ENCODE data around the gene FAU.

DNA sequence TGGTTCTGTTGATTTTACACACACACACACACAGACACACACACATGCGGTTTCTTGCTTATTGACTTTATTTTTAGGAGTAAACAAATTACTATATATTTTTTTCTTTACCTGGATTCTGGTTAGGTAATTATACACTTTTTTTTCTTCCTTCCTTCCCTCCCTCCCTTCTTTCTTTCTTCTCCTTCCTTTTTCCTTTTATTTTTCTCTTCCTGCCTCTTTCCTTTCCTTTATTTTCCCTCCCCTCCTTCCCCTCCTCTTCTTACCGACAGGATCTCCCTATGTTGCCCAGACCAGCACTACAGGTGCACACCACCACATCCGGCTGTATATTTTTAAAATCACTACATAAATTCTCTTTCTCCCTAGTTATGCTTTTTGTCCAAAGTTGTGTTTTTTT lies 45.0 kb upstream of the FAU start:
- TF ChIP-seq, protein P1, sequence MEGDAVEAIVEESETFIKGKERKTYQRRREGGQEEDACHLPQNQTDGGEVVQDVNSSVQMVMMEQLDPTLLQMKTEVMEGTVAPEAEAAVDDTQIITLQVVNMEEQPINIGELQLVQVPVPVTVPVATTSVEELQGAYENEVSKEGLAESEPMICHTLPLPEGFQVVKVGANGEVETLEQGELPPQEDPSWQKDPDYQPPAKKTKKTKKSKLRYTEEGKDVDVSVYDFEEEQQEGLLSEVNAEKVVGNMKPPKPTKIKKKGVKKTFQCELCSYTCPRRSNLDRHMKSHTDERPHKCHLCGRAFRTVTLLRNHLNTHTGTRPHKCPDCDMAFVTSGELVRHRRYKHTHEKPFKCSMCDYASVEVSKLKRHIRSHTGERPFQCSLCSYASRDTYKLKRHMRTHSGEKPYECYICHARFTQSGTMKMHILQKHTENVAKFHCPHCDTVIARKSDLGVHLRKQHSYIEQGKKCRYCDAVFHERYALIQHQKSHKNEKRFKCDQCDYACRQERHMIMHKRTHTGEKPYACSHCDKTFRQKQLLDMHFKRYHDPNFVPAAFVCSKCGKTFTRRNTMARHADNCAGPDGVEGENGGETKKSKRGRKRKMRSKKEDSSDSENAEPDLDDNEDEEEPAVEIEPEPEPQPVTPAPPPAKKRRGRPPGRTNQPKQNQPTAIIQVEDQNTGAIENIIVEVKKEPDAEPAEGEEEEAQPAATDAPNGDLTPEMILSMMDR (IDR thresholded peaks at IDR 0.05) = no peak
- TF ChIP-seq, protein P2, sequence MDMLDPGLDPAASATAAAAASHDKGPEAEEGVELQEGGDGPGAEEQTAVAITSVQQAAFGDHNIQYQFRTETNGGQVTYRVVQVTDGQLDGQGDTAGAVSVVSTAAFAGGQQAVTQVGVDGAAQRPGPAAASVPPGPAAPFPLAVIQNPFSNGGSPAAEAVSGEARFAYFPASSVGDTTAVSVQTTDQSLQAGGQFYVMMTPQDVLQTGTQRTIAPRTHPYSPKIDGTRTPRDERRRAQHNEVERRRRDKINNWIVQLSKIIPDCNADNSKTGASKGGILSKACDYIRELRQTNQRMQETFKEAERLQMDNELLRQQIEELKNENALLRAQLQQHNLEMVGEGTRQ (IDR thresholded peaks at IDR 0.05; ENCODE audit: borderline replicate concordance, low read depth, low read length) = no peak

All from SK-N-SH (cell line).